H1 (cell line): ENCODE data around the gene ZBTB11. TPM values are rescaled to one million over a fixed set of nuclear protein-coding genes. Genes with fewer than 3 reads are reported as not detected.
A peak's percentile ranks its signal among the peaks of the same experiment; 100 is the strongest.

ENCODE experiments used
- CTCF ChIA-PET: fragments of 300-600 bp; sonication (Branson Sonifier 250); formaldehyde crosslinking; loops from one replicate; lab custom pipeline; 2021; ENCODE audit not compliant: partially characterized antibody; lab: Charles Lee
- POLR2A ChIA-PET: fragments of 300-600 bp; sonication (Branson Sonifier 250); formaldehyde crosslinking; loops from one replicate; lab custom pipeline; 2021; ENCODE audit warnings: inconsistent platforms; ENCODE audit not compliant: partially characterized antibody; lab: Charles Lee
- DNase-seq, 2 experiments: peaks; one replicate each; pipeline versions ENCODE4 v3.0.0 to v3.0.0-alpha.2; 2010 to 2022; ENCODE audit warnings: low spot score in 2 of 2, low read depth in 1 of 2, mixed read lengths in 1 of 2
- FAIRE-seq: peaks from 2 replicates; lab custom pipeline; 2011; peaks lifted over from hg19 to GRCh38; lab: Jason Lieb, UNC
- H2AFZ ChIP-seq: 2 replicates; pipeline ENCODE4 v1.8.1; 2012; ENCODE audit warnings: low read length, inconsistent platforms
- H2AK5ac ChIP-seq: 2 replicates; pipeline ENCODE4 v1.6.1; 2013; ENCODE audit warnings: low read depth, low read length
- H2BK120ac ChIP-seq: replicated peaks from 2 replicates; pipeline ENCODE3; 2013; ENCODE audit warnings: low read depth, low read length, inconsistent platforms
- H2BK12ac ChIP-seq: 2 replicates; pipeline ENCODE4 v1.6.1; 2013; ENCODE audit warnings: low read depth, low read length
- H2BK15ac ChIP-seq: 2 replicates; pipeline ENCODE4 v1.6.1; 2013; ENCODE audit warnings: low read length
- H2BK20ac ChIP-seq: 2 replicates; pipeline ENCODE4 v1.6.1; 2013; ENCODE audit warnings: low read length
- H2BK5ac ChIP-seq: 2 replicates; pipeline ENCODE4 v1.6.1; 2013; ENCODE audit warnings: low read depth, low read length
- H3K14ac ChIP-seq: 2 replicates; pipeline ENCODE4 v1.6.1; 2013; ENCODE audit warnings: inconsistent platforms; ENCODE audit not compliant: insufficient read length
- H3K18ac ChIP-seq: 2 replicates; pipeline ENCODE4 v1.6.1; 2013; ENCODE audit warnings: low read length; ENCODE audit errors: extremely low read depth
- H3K23ac ChIP-seq: 2 replicates; pipeline ENCODE4 v1.6.1; 2013; ENCODE audit warnings: inconsistent platforms; ENCODE audit not compliant: insufficient read length
- H3K23me2 ChIP-seq: 2 replicates; pipeline ENCODE4 v1.6.1; 2013; ENCODE audit warnings: low read depth, low read length
- H3K27ac ChIP-seq: 2 replicates; pipeline ENCODE4 v1.6.1; 2011; ENCODE audit warnings: low read depth, low read length, inconsistent platforms
- H3K27me3 ChIP-seq, 4 experiments: replicated peaks in 1 of 4; 1 replicate in 1 of 4; 2 replicates in 3 of 4; pipeline versions ENCODE4 v1.6.1 to v1.8.1; 2011 to 2013; ENCODE audit warnings: low read length in 3 of 4, mild to moderate bottlenecking in 3 of 4, inconsistent platforms in 2 of 4, mixed read lengths in 2 of 4, moderate library complexity in 1 of 4; ENCODE audit not compliant: control insufficient read depth in 3 of 4, insufficient read depth in 3 of 4; ENCODE audit errors: extremely low read depth in 1 of 4
- H3K36me3 ChIP-seq, 4 experiments: 2 replicates each; pipeline versions ENCODE4 v1.6.1 to v1.8.1; 2011 to 2013; ENCODE audit warnings: mild to moderate bottlenecking in 4 of 4, low read length in 3 of 4, moderate library complexity in 2 of 4, control low read depth in 1 of 4, inconsistent platforms in 1 of 4; ENCODE audit not compliant: insufficient read depth in 4 of 4, control insufficient read depth in 2 of 4
- H3K4ac ChIP-seq: replicated peaks from 2 replicates; pipeline ENCODE3; 2013; ENCODE audit warnings: low read length, low read depth, mixed read lengths, inconsistent platforms; ENCODE audit not compliant: insufficient read length
- H3K4me1 ChIP-seq, 4 experiments: replicated peaks in 1 of 4; 1 replicate in 1 of 4; 2 replicates in 3 of 4; pipeline versions ENCODE4 v1.6.1 to v1.8.1; 2011 to 2013; ENCODE audit warnings: low read length in 3 of 4, inconsistent platforms in 2 of 4, mixed read lengths in 1 of 4; ENCODE audit not compliant: insufficient read depth in 4 of 4, control insufficient read depth in 3 of 4
- H3K4me2 ChIP-seq, 2 experiments: 2 replicates each; pipeline versions ENCODE4 v1.6.1 to v1.8.1; 2011 to 2013; ENCODE audit warnings: low read depth in 2 of 2, low read length in 2 of 2, control low read depth in 1 of 2, inconsistent platforms in 1 of 2, mild to moderate bottlenecking in 1 of 2; ENCODE audit not compliant: insufficient read depth in 1 of 2
- H3K4me3 ChIP-seq, 4 experiments: fragments of 200-600, 300-600 bp in 1 of 4; sonication (generic), shearing (Covaris generic), sonication (Bioruptor Twin) in 1 of 4; 2 replicates each; pipeline versions ENCODE4 v1.5.1 to v1.8.1; 2011 to 2016; ENCODE audit warnings: low read length in 4 of 4, low read depth in 3 of 4, control low read depth in 2 of 4, inconsistent platforms in 2 of 4, mild to moderate bottlenecking in 2 of 4, mixed read lengths in 1 of 4, moderate library complexity in 1 of 4; ENCODE audit not compliant: insufficient read depth in 2 of 4; ENCODE audit errors: extremely low read depth in 1 of 4
- H3K56ac ChIP-seq: replicated peaks from 2 replicates; pipeline ENCODE3; 2013; ENCODE audit warnings: low read depth, mild to moderate bottlenecking, mixed read lengths, low read length, inconsistent platforms; ENCODE audit not compliant: insufficient read length
- H3K79me1 ChIP-seq: 2 replicates; pipeline ENCODE4 v1.6.1; 2013; ENCODE audit warnings: low read depth, low read length, control low read depth
- H3K79me2 ChIP-seq, 2 experiments: 2 replicates each; pipeline versions ENCODE4 v1.6.1 to v1.8.1; 2012 to 2013; ENCODE audit warnings: low read length in 2 of 2, mild to moderate bottlenecking in 2 of 2, inconsistent platforms in 1 of 2; ENCODE audit not compliant: insufficient read depth in 2 of 2, control insufficient read depth in 1 of 2
- H3K9ac ChIP-seq, 4 experiments: replicated peaks in 1 of 4; 1 replicate in 1 of 4; 2 replicates in 3 of 4; pipeline versions ENCODE4 v1.6.1 to v1.8.1; 2011 to 2013; ENCODE audit warnings: low read depth in 3 of 4, low read length in 3 of 4, control low read depth in 2 of 4, mild to moderate bottlenecking in 2 of 4, moderate library complexity in 2 of 4, inconsistent platforms in 1 of 4; ENCODE audit errors: extremely low read depth in 1 of 4
- H3K9me3 ChIP-seq, 2 experiments: 2 replicates each; pipeline versions ENCODE4 v1.6.1 to v1.8.1; 2012 to 2013; ENCODE audit warnings: mild to moderate bottlenecking in 2 of 2, moderate library complexity in 2 of 2, control low read depth in 1 of 2, inconsistent platforms in 1 of 2, low read depth in 1 of 2, low read length in 1 of 2, mixed read lengths in 1 of 2; ENCODE audit not compliant: insufficient read depth in 2 of 2
- H4K20me1 ChIP-seq, 2 experiments: replicated peaks in 1 of 2; 2 replicates each; pipeline versions ENCODE3 to v1.8.1; 2011 to 2013; ENCODE audit warnings: inconsistent platforms in 2 of 2, low read length in 2 of 2, mild to moderate bottlenecking in 1 of 2; ENCODE audit not compliant: insufficient read depth in 2 of 2, control insufficient read depth in 1 of 2
- H4K5ac ChIP-seq: 2 replicates; pipeline ENCODE4 v1.6.1; 2013; ENCODE audit warnings: low read length, low read depth, mixed read lengths, inconsistent platforms; ENCODE audit not compliant: insufficient read length
- H4K8ac ChIP-seq: 2 replicates; pipeline ENCODE4 v1.8.0; 2013; ENCODE audit warnings: mild to moderate bottlenecking, moderate library complexity, low read length, inconsistent platforms; ENCODE audit not compliant: insufficient read depth; ENCODE audit errors: extremely low read depth
- H4K91ac ChIP-seq: replicated peaks from 2 replicates; pipeline ENCODE3; 2013; ENCODE audit warnings: low read length, mixed read lengths, inconsistent platforms; ENCODE audit not compliant: insufficient read length
- CBX8 ChIP-seq: fragments of 300-800, 300-1000 bp; sonication (generic); IDR thresholded peaks from 2 replicates; pipeline ENCODE4 v1.7.1; 2016; ENCODE audit warnings: low read depth, low read length, borderline replicate concordance
- CEBPB ChIP-seq: IDR thresholded peaks from 2 replicates; pipeline ENCODE4 v1.6.1; 2012; ENCODE audit warnings: low read depth, low read length
- CHD1 ChIP-seq: IDR thresholded peaks from 2 replicates; pipeline ENCODE4 v1.6.1; 2012; ENCODE audit warnings: low read depth, low read length, improper control_type of control experiment
- SAP30 ChIP-seq: fragments of 300-600 bp; sonication (generic); IDR thresholded peaks from 2 replicates; pipeline ENCODE4 v1.7.1; 2012; ENCODE audit warnings: low read length, moderate library complexity, mild to moderate bottlenecking, inconsistent platforms; ENCODE audit not compliant: insufficient read depth, insufficient replicate concordance
- SP4 ChIP-seq: IDR thresholded peaks from 2 replicates; pipeline ENCODE4 v1.6.1; 2012; ENCODE audit warnings: low read length, inconsistent platforms
- TAF1 ChIP-seq: IDR thresholded peaks from 2 replicates; pipeline ENCODE4 v1.6.1; 2011; ENCODE audit warnings: mild to moderate bottlenecking, low read depth, low read length
- TBP ChIP-seq: IDR thresholded peaks from 2 replicates; pipeline ENCODE4 v1.6.1; 2011; ENCODE audit warnings: low read depth, low read length, improper control_type of control experiment
- WGBS, 2 experiments: shearing (Covaris generic) in 1 of 2; methylation state at CpG; one replicate each; pipeline versions ENCODE4 v1.1.6 to v1.1.7; 2013 to 2015; ENCODE audit warnings: low lambda C conversion rate in 2 of 2, mixed read lengths in 2 of 2, inconsistent platforms in 1 of 2, low coverage in 1 of 2, missing lambda C conversion rate in 1 of 2; ENCODE audit not compliant: insufficient replicate concordance in 2 of 2, insufficient coverage in 1 of 2, insufficient read length in 1 of 2; ENCODE audit errors: extremely low coverage in 1 of 2, missing lambda C conversion rate in 1 of 2; 5-methylcytosine and 5-hydroxymethylcytosine counted together
- polyA plus RNA-seq, 7 experiments: library from polyadenylated mRNA; depleted of rRNA in 3 of 7; stranded (reverse) in 5 of 7; unstranded in 2 of 7; fragments of >200 nt in 5 of 7; fragments of 200-250 nt in 2 of 7; gene quantifications; 1 replicate in 5 of 7; 2 replicates in 1 of 7; 4 replicates in 1 of 7; pipeline versions ENCODE4 v1.2.1 to v1.2.3, GENCODE V29; 2011 to 2013; ENCODE audit warnings: missing spikeins in 2 of 7, mixed read lengths in 2 of 7
- total RNA-seq: library from RNA; stranded (reverse); fragmentation: NEBNext Ultra II Directional; extraction: Animal tissue kit (Norgen Biotek cat#: 25700); gene quantifications from 2 replicates; pipeline ENCODE4 v1.2.1, GENCODE V29; 2021

The ZBTB11 gene
- total and polyA plus RNA-seq, 2 of the 8 experiments (the other 6 are each of a cell fraction or from before 2014, with no cell fraction given) = 3.0 to 14.0 TPM

DNA sequence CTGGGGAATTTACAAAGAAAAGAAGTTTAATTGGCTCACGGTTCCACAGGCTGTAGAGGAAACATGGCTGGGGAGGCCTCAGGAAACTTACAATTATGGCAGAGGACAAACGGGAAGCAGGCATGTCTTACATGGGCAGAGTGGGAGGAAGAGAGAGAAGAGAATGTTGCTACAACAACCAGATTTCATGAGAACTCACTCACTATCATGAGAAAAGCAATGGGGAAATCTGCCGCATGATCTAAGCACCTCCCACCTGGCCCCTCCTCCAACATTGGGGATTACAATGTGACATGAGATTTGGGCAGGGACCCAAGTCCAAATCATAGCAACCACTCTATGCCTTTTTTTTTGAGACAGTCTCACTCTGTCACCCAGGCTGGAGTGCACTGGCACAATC lies 74.2 kb downstream of the ZBTB11 start:
- H3K4me3 ChIP-seq = no peak overlapping the region
- no peak overlapping the region for H2BK12ac ChIP-seq
- DNase-seq (peak in 1 of 2 experiments; percentile 20), FAIRE-seq (no peak)
- no peak overlapping the region for H2AK5ac ChIP-seq
- no peaks in the 10 kb centered on the region for H3K36me3 ChIP-seq
- H2BK5ac ChIP-seq = no peak overlapping the region
- no peaks in the 10 kb centered on the region for H3K9me3 ChIP-seq
- no peak overlapping the region for H3K18ac ChIP-seq
- no peak overlapping the region for H3K9ac ChIP-seq
- no peak overlapping the region for H3K4ac ChIP-seq
- 0 out of 7 replicates have a peak, but pooled peaks cover 0 to 2% (median 0%) of the 10 kb centered on the region in 4 experiments for H3K4me1 ChIP-seq
- WGBS, 2 experiments = 87% methylated on average over 3 of the region's 3 CpGs; no CpG with 5 or more reads in 1 of the 2 experiments
- no peak overlapping the region for H2BK20ac ChIP-seq
- POLR2A ChIA-PET = no interaction called here
- H4K8ac ChIP-seq = no peak overlapping the region
- no peak overlapping the region for H3K4me2 ChIP-seq
- H3K23ac ChIP-seq = no peak overlapping the region
- H3K27ac ChIP-seq = no peak overlapping the region
- H4K5ac ChIP-seq = no peak overlapping the region
- no peaks in the 10 kb centered on the region for H4K20me1 ChIP-seq
- CTCF ChIA-PET = interaction anchor here (0.6 kb wide), 1 partner anchor 63 kb away, joined by 3 read pairs; no protein-coding TSS in a partner anchor
- no peak overlapping the region for H4K91ac ChIP-seq
- no peak overlapping the region for H2BK120ac ChIP-seq
- no peaks in the 10 kb centered on the region for H3K79me1 ChIP-seq
- no peaks in the 10 kb centered on the region for H3K79me2 ChIP-seq
- TF ChIP-seq CHD1 (no peak), SAP30 (no peak), TBP (no peak), TAF1 (no peak), CEBPB (no peak), CBX8 (no peak), SP4 (no peak)
- H3K14ac ChIP-seq = no peak overlapping the region
- no peak overlapping the region for H2AFZ ChIP-seq
- no peaks in the 10 kb centered on the region for H3K23me2 ChIP-seq
- no peak overlapping the region for H2BK15ac ChIP-seq
- H3K56ac ChIP-seq = no peak overlapping the region
- H3K27me3 ChIP-seq = no peaks in the 10 kb centered on the region
